DMS 273 (cell line): ENCODE data around the gene IL6R.

Experiments used
- DNase-seq: peaks from one replicate; lab custom pipeline; 2025; ENCODE audit not compliant: unreplicated experiment; lab: John Stamatoyannopoulos, UW

The IL6R gene

GRCh38 chr1:154446789-154447188, 41.6 kb downstream of the IL6R start:
- DNase-seq: no peak

GRCh38 chr1:154448331-154448811, 43.2 kb downstream of the IL6R start:
- no peak for DNase-seq

DNA sequence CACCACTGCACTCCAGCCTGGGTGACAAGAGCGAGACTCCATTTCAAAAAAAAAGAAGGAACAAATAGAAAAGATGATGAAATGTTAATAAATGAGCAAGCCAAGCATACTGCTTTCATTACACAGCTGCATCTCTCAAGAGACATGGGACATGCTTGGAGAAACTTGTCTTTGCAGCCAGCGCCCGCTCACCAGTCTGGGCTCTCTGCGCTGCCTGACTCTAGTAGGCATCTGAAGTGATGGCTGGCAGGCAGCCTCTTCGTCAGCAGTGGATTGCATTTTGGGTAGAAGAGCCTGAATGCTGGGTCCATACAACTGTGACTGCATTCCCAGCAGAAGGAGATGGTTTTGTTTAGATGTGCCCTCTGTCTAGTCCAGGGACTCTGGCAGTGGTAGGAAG, 48.0 kb downstream of the IL6R start:
- DNase-seq: no peak

DNA sequence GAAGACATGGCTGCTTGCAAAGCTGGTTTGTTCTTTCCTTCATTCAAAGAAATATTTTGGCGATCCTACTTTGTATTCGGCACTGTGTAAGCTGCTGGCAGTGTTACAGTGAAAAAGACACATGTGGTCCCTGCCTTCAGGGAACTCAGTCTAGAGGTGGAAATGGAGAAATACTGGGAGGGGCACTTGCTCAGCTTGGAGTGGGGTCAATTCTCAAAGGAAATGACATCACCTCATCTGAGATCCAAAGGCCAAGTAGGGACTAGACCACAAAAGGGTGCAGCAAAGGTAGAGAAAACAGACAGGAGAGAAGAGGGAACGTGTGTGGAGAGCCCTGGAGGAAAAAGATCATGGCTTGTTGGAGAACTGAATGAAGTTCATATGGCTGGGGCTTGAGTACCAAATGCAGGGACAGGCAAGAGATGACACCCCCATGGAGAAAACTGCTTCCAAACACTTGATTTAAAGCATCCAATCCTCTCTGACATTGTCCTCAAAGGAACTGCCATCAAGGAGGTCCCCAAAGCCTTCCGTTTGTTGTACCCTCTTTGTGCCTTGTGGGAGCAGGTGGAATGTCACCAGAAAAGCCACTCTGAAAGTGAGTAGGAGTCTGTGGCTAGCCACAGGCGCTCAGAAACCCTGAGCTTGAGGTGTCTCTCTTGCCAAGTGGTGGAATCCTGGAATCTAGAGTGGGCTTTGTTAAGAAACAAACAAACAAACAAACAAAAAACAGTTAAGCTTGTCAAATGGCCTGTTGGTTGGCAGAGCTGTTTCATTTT, 48.6 kb downstream of the IL6R start:
- DNase-seq: no peak

DNA sequence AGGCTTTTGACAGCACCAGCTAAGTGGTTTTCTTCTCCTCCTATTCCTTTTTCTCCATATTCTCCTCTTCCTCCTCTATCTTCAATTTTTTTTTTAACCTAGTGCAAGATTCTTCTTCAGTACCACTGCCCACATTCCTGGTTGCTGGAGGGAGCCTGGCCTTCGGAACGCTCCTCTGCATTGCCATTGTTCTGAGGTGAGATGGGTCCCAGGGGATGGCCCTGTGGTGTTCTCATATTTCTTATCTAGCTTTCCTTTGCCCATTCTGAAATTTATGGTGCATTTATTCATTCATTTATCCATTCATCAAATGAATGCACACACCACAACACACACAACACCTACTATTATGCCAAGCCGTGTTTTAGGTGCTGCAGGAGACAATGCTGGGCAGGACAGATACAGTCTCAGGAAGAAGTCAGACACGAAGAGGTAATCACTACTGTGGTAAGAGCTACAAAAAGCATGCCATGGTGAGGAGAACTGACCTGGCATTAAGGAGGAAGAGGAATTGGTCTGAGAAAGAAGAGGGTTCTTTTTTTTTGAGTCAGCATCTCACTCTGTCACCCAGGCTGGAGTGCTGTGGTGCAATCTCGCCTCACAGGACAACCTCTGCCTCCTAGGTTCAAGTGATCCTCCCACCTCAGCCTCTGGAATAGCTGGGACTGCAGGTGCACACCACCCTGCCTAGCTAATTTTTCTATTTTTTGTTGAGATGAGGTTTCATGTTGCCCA, 49.4 kb downstream of the IL6R start:
- no peak for DNase-seq

- no peak for DNase-seq
Measured at GRCh38 chr1:154456631-154457030, 51.5 kb downstream of the IL6R start.

GRCh38 chr1:154459080-154459479, 53.9 kb downstream of the IL6R start:
- no peak for DNase-seq

DNA sequence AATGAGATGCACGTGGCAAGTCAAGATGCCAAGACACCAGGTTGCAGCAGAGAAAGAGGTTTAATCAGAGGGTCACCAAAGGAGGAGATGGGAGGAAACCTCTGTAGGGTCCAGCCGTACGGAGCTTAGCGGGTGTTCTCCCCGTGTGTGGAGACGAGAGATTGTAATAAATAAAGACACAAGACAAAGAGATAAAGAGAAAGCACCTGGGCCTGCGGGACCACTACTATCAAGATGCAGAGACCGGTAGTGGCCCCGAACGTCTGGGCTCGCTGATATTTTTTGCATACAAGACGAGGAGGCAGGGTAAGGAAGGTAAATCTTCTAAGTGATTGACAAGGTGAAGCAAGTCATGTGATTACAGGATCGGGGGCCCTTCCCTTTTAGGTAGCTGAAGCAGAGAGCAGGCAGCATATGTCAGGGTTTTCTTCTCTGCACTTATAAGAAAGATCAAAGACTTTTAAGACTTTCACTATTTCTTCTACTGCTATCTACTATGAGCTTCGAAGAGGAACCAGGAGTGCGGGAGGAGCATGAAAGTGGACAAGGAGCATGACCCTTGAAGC, 55.6 kb downstream of the IL6R start:
- DNase-seq: no peak

- no peak for DNase-seq
Measured at GRCh38 chr1:154463512-154463990, 58.4 kb downstream of the IL6R start.

- DNase-seq: no peak
Measured at GRCh38 chr1:154465621-154466195, 60.6 kb downstream of the IL6R start.

DNA sequence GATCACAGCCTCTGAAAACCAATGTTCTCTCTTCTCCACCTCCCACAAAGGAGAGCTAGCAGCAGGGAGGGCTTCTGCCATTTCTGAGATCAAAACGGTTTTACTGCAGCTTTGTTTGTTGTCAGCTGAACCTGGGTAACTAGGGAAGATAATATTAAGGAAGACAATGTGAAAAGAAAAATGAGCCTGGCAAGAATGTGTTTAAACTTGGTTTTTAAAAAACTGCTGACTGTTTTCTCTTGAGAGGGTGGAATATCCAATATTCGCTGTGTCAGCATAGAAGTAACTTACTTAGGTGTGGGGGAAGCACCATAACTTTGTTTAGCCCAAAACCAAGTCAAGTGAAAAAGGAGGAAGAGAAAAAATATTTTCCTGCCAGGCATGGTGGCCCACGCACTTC, 61.1 kb downstream of the IL6R start:
- no peak for DNase-seq

DNA sequence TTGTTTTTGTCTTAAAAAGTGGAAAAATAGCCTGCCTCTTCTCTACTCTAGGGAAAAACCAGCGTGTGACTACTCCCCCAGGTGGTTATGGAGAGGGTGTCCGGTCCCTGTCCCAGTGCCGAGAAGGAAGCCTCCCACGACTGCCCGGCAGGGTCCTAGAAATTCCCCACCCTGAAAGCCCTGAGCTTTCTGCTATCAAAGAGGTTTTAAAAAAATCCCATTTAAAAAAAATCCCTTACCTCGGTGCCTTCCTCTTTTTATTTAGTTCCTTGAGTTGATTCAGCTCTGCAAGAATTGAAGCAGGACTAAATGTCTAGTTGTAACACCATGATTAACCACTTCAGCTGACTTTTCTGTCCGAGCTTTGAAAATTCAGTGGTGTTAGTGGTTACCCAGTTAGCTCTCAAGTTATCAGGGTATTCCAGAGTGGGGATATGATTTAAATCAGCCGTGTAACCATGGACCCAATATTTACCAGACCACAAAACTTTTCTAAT, 61.8 kb downstream of the IL6R start:
- DNase-seq: no peak

GRCh38 chr1:154467434-154468102, 62.4 kb downstream of the IL6R start:
- DNase-seq: no peak

- DNase-seq: peak; percentile 33
Measured at GRCh38 chr1:154468535-154469250, 63.5 kb downstream of the IL6R start.

DNA sequence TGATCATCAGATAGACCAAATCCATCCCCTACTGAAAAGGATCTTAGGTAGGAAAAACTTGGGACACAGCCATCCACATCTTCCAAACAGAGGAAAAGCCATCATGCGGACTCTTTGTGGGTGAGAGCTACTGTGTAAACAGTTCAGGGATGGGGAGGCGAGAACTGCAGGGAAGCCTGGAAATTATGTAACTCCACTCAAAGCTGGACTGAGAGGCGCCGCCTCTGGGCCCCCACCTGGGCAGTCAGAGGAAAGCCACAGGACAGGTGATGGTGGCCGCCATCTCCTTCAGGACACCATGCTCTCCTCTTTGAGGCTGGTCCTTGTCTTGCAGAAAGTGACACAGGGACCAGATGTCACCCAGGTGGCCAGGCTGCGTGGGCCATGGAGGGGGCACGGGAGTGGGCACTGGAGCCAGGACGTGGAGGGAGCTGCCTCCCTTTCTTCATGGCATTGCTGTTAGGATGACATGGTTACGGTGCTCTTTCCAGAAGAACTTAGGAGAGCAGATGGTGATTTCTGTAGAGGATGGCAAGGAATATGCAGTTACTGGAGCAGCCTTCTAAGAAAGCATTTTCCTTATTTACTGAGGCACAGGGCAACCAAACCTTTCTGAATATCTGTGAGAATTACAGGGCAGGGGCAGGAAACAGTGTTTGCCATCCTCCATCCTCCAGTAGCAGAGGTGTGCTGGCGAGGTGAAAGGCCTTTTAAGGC, 64.9 kb downstream of the IL6R start:
- DNase-seq: no peak

DNA sequence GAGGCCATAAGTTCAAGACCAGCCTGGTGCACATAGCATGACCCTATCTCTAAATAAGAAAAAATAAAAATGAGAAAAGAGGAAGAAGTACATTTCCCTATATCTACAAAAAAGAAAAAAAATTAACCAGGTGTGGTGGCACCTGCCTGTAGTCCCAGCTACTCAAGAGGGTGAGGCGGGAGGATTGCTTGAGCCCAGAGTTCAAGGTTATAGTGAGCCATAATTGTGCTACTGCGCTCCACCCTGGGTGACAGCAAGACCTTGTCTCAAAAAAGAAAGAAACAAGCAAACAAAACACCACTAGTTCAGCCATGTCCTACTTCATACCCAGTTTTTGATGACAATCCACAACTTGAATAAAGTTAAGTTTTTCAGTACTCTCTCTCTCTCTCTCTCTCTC, 66.2 kb downstream of the IL6R start:
- no peak for DNase-seq

DNA sequence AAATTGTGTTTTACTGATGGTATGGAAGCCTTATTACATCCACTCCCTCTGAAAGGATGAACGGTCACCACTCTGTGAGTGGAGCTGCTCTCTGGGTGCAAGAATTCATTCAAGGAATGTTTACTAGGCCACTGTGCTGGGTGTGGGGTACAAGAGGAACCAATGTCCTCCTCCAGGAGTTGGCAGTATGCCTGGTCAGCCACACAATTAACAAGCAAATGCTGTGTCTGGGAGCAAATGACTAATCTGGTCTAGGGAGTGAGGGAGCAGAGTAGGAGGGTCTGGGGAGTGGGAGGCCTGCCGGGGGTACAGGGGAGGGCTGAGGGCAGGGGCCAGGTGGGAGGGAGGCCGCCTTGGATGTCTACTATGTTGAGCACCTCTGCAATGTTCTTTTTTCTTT, 69.7 kb downstream of the IL6R start:
- peak; percentile 31 for DNase-seq

GRCh38 chr1:154476791-154477190, 71.6 kb downstream of the IL6R start:
- no peak for DNase-seq

GRCh38 chr1:154478013-154478412, 72.9 kb downstream of the IL6R start:
- DNase-seq: no peak

DNA sequence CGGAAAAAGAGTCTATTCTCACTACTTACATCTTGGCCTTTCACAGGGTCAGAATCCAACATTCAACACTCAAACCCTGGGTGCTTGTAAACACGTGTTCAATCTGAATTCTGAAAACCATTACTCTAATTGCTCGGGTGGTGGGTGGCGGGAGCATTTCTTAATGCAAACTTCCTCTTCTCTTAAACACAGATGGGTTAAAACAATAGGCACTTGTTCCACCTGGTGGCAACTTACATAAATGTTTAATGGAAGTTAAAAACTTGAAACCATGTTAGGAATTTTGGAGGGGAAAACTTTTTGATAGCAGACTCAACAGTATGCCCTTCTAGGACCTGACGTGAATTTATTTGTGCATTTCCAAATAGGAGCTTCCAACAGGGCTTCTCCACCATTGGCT, 73.5 kb downstream of the IL6R start:
- DNase-seq: peak; percentile 18
